ENCODE results near the gene FUNDC2.

The FUNDC2 gene

GRCh38 chrX:154988719-154989118 lies 37.9 kb upstream of the FUNDC2 start:
- DNase-seq (ENCODE audit: low spot score) = no peak
- in situ Hi-C loops (cut with MboI; ENCODE audit: low pct_unique_long_range_greater_than_20kb, low sequenced_read_pairs, unreplicated experiment) = no loop called here

GRCh38 chrX:154990496-154990895 lies 36.1 kb upstream of the FUNDC2 start:
- in situ Hi-C loops (cut with MboI; ENCODE audit: low pct_unique_long_range_greater_than_20kb, low sequenced_read_pairs, unreplicated experiment) = no loop called here
- no peak for DNase-seq (ENCODE audit: low spot score)
- no peak for TF ChIP-seq CTCF (IDR thresholded peaks at IDR 0.05; ENCODE audit: extremely low read depth, insufficient read depth, missing control alignments)

More at GRCh38 chrX:154988719-154989118, 37.9 kb upstream of the FUNDC2 start:
- no peak for TF ChIP-seq CTCF (IDR thresholded peaks at IDR 0.05; ENCODE audit: extremely low read depth, insufficient read depth, missing control alignments)

- TF ChIP-seq CTCF (IDR thresholded peaks at IDR 0.05; ENCODE audit: extremely low read depth, insufficient read depth, missing control alignments) = no peak
- DNase-seq (ENCODE audit: low spot score) = no peak
- in situ Hi-C loops (cut with MboI; ENCODE audit: low pct_unique_long_range_greater_than_20kb, low sequenced_read_pairs, unreplicated experiment) = no loop called here
Measured at GRCh38 chrX:154991039-154991438, 35.6 kb upstream of the FUNDC2 start.

- no peak for DNase-seq (ENCODE audit: low spot score)
- in situ Hi-C loops (cut with MboI; ENCODE audit: low pct_unique_long_range_greater_than_20kb, low sequenced_read_pairs, unreplicated experiment) = no loop called here
- no peak for TF ChIP-seq CTCF (IDR thresholded peaks at IDR 0.05; ENCODE audit: extremely low read depth, insufficient read depth, missing control alignments)
Measured at GRCh38 chrX:154991476-154991875, 35.2 kb upstream of the FUNDC2 start.

GRCh38 chrX:154998204-154998880 lies 28.3 kb upstream of the FUNDC2 start:
- DNase-seq (ENCODE audit: low spot score) = no peak
- in situ Hi-C loops (cut with MboI; ENCODE audit: low pct_unique_long_range_greater_than_20kb, low sequenced_read_pairs, unreplicated experiment) = no loop called here
- no peak for TF ChIP-seq CTCF (IDR thresholded peaks at IDR 0.05; ENCODE audit: extremely low read depth, insufficient read depth, missing control alignments)

GRCh38 chrX:155000841-155001240 lies 25.8 kb upstream of the FUNDC2 start:
- in situ Hi-C loops (cut with MboI; ENCODE audit: low pct_unique_long_range_greater_than_20kb, low sequenced_read_pairs, unreplicated experiment) = no loop called here
- TF ChIP-seq CTCF (IDR thresholded peaks at IDR 0.05; ENCODE audit: extremely low read depth, insufficient read depth, missing control alignments) = no peak
- DNase-seq (ENCODE audit: low spot score) = no peak
